IMR-90 (cell line): Measurements from ENCODE around the gene ARR3. TPM values are rescaled to one million over a fixed set of nuclear protein-coding genes. Genes with fewer than 3 reads are reported as not detected.

Source experiments
- ATAC-seq: fragments of 200-7000 bp; cut with Tn5 transposase; 2 replicates; pipeline ENCODE4 v1.9.1; 2020; ENCODE audit warnings: low read depth, mild to moderate bottlenecking, moderate library complexity
- BruUV-seq: library from RNA; stranded (reverse); fragments of 400-500 nt; replicated peaks from 2 replicates; lab custom pipeline; 2021; lab: Mats Ljungman, UMichigan
- CTCF ChIA-PET: fragments of 300-600 bp; formaldehyde crosslinking; extraction: SDS; loops from one replicate; lab custom pipeline; 2021; ENCODE audit warnings: antibody characterized with exemption; lab: Yijun Ruan, JAX
- POLR2A ChIA-PET: fragments of 300-600 bp; sonication (Branson Sonifier 250); formaldehyde crosslinking; loops from one replicate; lab custom pipeline; 2022; ENCODE audit warnings: antibody characterized with exemption; ENCODE audit not compliant: unreplicated experiment; lab: Charles Lee
- DNase-seq: peaks from one replicate; pipeline ENCODE4 v3.0.0; 2013
- H2AFZ ChIP-seq: replicated peaks from 2 replicates; pipeline ENCODE3; 2013; ENCODE audit warnings: low read length, mild to moderate bottlenecking; ENCODE audit not compliant: poor library complexity
- H2AK5ac ChIP-seq: 2 replicates; pipeline ENCODE4 v1.6.1; 2013; ENCODE audit warnings: low read depth, low read length, inconsistent platforms
- H2AK9ac ChIP-seq: replicated peaks from 2 replicates; pipeline ENCODE3; 2013; ENCODE audit warnings: mild to moderate bottlenecking, low read depth, low read length, moderate library complexity; ENCODE audit not compliant: poor library complexity
- H2BK120ac ChIP-seq: 2 replicates; pipeline ENCODE4 v1.6.1; 2013; ENCODE audit warnings: low read depth, low read length, inconsistent platforms
- H2BK15ac ChIP-seq: 3 replicates; pipeline ENCODE4 v1.6.1; 2013; ENCODE audit warnings: low read depth, low read length, inconsistent platforms
- H2BK20ac ChIP-seq: 2 replicates; pipeline ENCODE4 v1.6.1; 2013; ENCODE audit warnings: low read depth, mild to moderate bottlenecking, inconsistent platforms, low read length, moderate library complexity
- H2BK5ac ChIP-seq: 2 replicates; pipeline ENCODE4 v1.6.1; 2013; ENCODE audit warnings: mild to moderate bottlenecking, low read depth, low read length, inconsistent platforms; ENCODE audit not compliant: poor library complexity, severe bottlenecking
- H3K14ac ChIP-seq: replicated peaks from 2 replicates; pipeline ENCODE4 v1.6.1; 2013; ENCODE audit warnings: low read depth, low read length, inconsistent platforms
- H3K18ac ChIP-seq: 2 replicates; pipeline ENCODE4 v1.6.1; 2013; ENCODE audit warnings: low read depth, low read length, control low read depth
- H3K23ac ChIP-seq: 2 replicates; pipeline ENCODE4 v1.6.1; 2013; ENCODE audit warnings: low read depth, low read length, inconsistent platforms
- H3K27ac ChIP-seq: 2 replicates; pipeline ENCODE4 v1.5.1; 2013; ENCODE audit warnings: mild to moderate bottlenecking, control low read depth, low read length; ENCODE audit not compliant: insufficient read depth
- H3K27me3 ChIP-seq: 2 replicates; pipeline ENCODE4 v1.6.1; 2013; ENCODE audit warnings: low read length; ENCODE audit not compliant: control insufficient read depth, insufficient read depth
- H3K36me3 ChIP-seq: 2 replicates; pipeline ENCODE4 v1.6.1; 2013; ENCODE audit warnings: low read length, mixed read lengths; ENCODE audit not compliant: control insufficient read depth, insufficient read depth
- H3K4ac ChIP-seq: 2 replicates; pipeline ENCODE4 v1.6.1; 2013; ENCODE audit warnings: low read depth, low read length, inconsistent platforms
- H3K4me1 ChIP-seq: 2 replicates; pipeline ENCODE4 v1.6.1; 2013; ENCODE audit warnings: low read length, mixed read lengths; ENCODE audit not compliant: control insufficient read depth, insufficient read depth
- H3K4me2 ChIP-seq: 2 replicates; pipeline ENCODE4 v1.6.1; 2013; ENCODE audit warnings: low read depth, mild to moderate bottlenecking, control low read depth, low read length, moderate library complexity
- H3K4me3 ChIP-seq: 2 replicates; pipeline ENCODE4 v1.5.1; 2013; ENCODE audit warnings: low read depth, mild to moderate bottlenecking, control low read depth, low read length, moderate library complexity; ENCODE audit not compliant: insufficient read depth
- H3K56ac ChIP-seq: 2 replicates; pipeline ENCODE4 v1.6.1; 2013; ENCODE audit warnings: low read length, inconsistent platforms; ENCODE audit not compliant: insufficient read depth; ENCODE audit errors: extremely low read depth
- H3K79me1 ChIP-seq, 2 experiments: 2 replicates each; pipeline ENCODE4 v1.6.1; 2013; ENCODE audit warnings: low read length in 2 of 2, inconsistent platforms in 1 of 2, low read depth in 1 of 2
- H3K9ac ChIP-seq: 2 replicates; pipeline ENCODE4 v1.6.1; 2013; ENCODE audit warnings: low read depth, low read length, control low read depth
- H3K9me1 ChIP-seq: 2 replicates; pipeline ENCODE4 v1.6.1; 2013; ENCODE audit warnings: low read length, inconsistent platforms; ENCODE audit not compliant: insufficient read depth
- H3K9me3 ChIP-seq: 2 replicates; pipeline ENCODE4 v1.6.1; 2013; ENCODE audit warnings: low read length; ENCODE audit not compliant: control insufficient read depth, insufficient read depth
- H4K20me1 ChIP-seq: 2 replicates; pipeline ENCODE4 v1.6.1; 2013; ENCODE audit warnings: low read length, inconsistent platforms; ENCODE audit not compliant: insufficient read depth
- H4K5ac ChIP-seq: 2 replicates; pipeline ENCODE4 v1.6.1; 2013; ENCODE audit warnings: mild to moderate bottlenecking, low read depth, low read length, control low read depth
- H4K8ac ChIP-seq, 2 experiments: 2 replicates each; pipeline ENCODE4 v1.6.1; 2013; ENCODE audit warnings: low read depth in 2 of 2, low read length in 2 of 2, control low read depth in 1 of 2, inconsistent platforms in 1 of 2
- H4K91ac ChIP-seq: 2 replicates; pipeline ENCODE4 v1.6.1; 2013; ENCODE audit warnings: low read depth, low read length, inconsistent platforms; ENCODE audit not compliant: insufficient read depth
- BHLHE40 ChIP-seq: fragments of 150-350 bp; IDR thresholded peaks from 2 replicates; pipeline ENCODE4 v1.6.1; 2016; ENCODE audit warnings: mild to moderate bottlenecking, low read depth, low read length
- CEBPB ChIP-seq: IDR thresholded peaks from 2 replicates; pipeline ENCODE4 v1.6.1; 2012; ENCODE audit warnings: low read depth, low read length, improper control_type of control experiment
- CHD1 ChIP-seq: IDR thresholded peaks from 2 replicates; pipeline ENCODE4 v1.6.1; 2012; ENCODE audit warnings: low read depth, low read length, improper control_type of control experiment
- CTCF ChIP-seq: conservative IDR thresholded peaks from 2 replicates; pipeline ENCODE4 v1.5.1; 2012; ENCODE audit warnings: mild to moderate bottlenecking, low read depth, low read length, improper control_type of control experiment
- ELK1 ChIP-seq: fragments of 150-350 bp; IDR thresholded peaks from 2 replicates; pipeline ENCODE4 v1.6.1; 2016; ENCODE audit warnings: low read depth, mild to moderate bottlenecking, low read length, moderate library complexity, borderline replicate concordance
- FOS ChIP-seq: fragments of 150-350 bp; IDR thresholded peaks from 2 replicates; pipeline ENCODE4 v1.6.1; 2016; ENCODE audit warnings: low read depth, low read length
- MAFK ChIP-seq: IDR thresholded peaks from 2 replicates; pipeline ENCODE4 v1.6.1; 2012; ENCODE audit warnings: low read depth, low read length, improper control_type of control experiment
- MAZ ChIP-seq: IDR thresholded peaks from 2 replicates; pipeline ENCODE4 v1.6.1; 2012; ENCODE audit warnings: low read depth, mild to moderate bottlenecking, low read length, improper control_type of control experiment, moderate library complexity, borderline replicate concordance
- MXI1 ChIP-seq: IDR thresholded peaks from 2 replicates; pipeline ENCODE4 v1.6.1; 2012; ENCODE audit warnings: low read depth, mild to moderate bottlenecking, low read length, moderate library complexity, borderline replicate concordance
- NFE2L2 ChIP-seq: fragments of 150-350 bp; IDR thresholded peaks from 2 replicates; pipeline ENCODE4 v1.6.1; 2016; ENCODE audit warnings: low read depth, mild to moderate bottlenecking, low read length
- POLR2A ChIP-seq: IDR thresholded peaks from 2 replicates; pipeline ENCODE4 v1.6.1; 2012; ENCODE audit warnings: mild to moderate bottlenecking, low read depth, low read length
- RAD21 ChIP-seq: IDR thresholded peaks from 2 replicates; pipeline ENCODE4 v1.6.1; 2012; ENCODE audit warnings: low read length, improper control_type of control experiment
- RCOR1 ChIP-seq: IDR thresholded peaks from 2 replicates; pipeline ENCODE4 v1.6.1; 2012; ENCODE audit warnings: mild to moderate bottlenecking, low read length, improper control_type of control experiment; ENCODE audit not compliant: insufficient replicate concordance
- RFX5 ChIP-seq: IDR thresholded peaks from 2 replicates; pipeline ENCODE4 v1.8.0; 2012; ENCODE audit warnings: low read depth, mild to moderate bottlenecking, low read length, moderate library complexity
- SMC3 ChIP-seq: fragments of 150-350 bp; IDR thresholded peaks from 2 replicates; pipeline ENCODE4 v1.6.1; 2016; ENCODE audit warnings: low read depth, mild to moderate bottlenecking, antibody characterized with exemption, low read length, moderate library complexity
- USF2 ChIP-seq: fragments of 150-350 bp; IDR thresholded peaks from 2 replicates; pipeline ENCODE4 v1.6.1; 2017; ENCODE audit warnings: mild to moderate bottlenecking, antibody characterized with exemption, low read length, low read depth
- WGBS, 2 experiments: methylation state at CpG; one replicate each; pipeline versions ENCODE4 v1.1.5 to v1.1.7; 2013; ENCODE audit warnings: missing lambda C conversion rate in 2 of 2; ENCODE audit not compliant: insufficient read length in 1 of 2; ENCODE audit errors: extremely low coverage in 2 of 2; 5-methylcytosine and 5-hydroxymethylcytosine counted together
- dilution Hi-C: fragments of 300-500 bp; cut with HindIII; formaldehyde crosslinking; loops from one replicate; pipeline ENCODE4 v1.14.3; 2018; ENCODE audit warnings: low sequenced_read_pairs; ENCODE audit not compliant: unreplicated experiment
- in situ Hi-C: fragments of 300-500 bp; cut with MboI; formaldehyde crosslinking; loops from 3 replicates; pipeline ENCODE4 v1.14.3; 2019; ENCODE audit warnings: low sequenced_read_pairs, inconsistent platforms, mixed read lengths
- intact Hi-C: fragments of 100-400 bp; cut with micrococcal nuclease; formaldehyde crosslinking; loops from 2 replicates; pipeline ENCODE4 v1.10.0; 2022
- polyA plus RNA-seq, 3 experiments: library from polyadenylated mRNA; depleted of rRNA; stranded (reverse); fragments of >200 nt; gene quantifications; 2 replicates each; pipeline ENCODE4 v1.2.3, GENCODE V29; 2012; ENCODE audit warnings: low replicate concordance in 1 of 3
- total RNA-seq: library from RNA; depleted of rRNA; stranded (reverse); fragments of >200 nt; gene quantifications from 2 replicates; pipeline ENCODE4 v1.2.3, GENCODE V29; 2012

ARR3 gene
- total and polyA plus RNA-seq, 2 of the 4 experiments (the other 2 are of a cell fraction) = not detected

GRCh38 chrX:70281951-70282350, 13.8 kb downstream of the ARR3 start, which contains the start of gene RAB41:
TSS of gene RAB41 (plus strand) at chrX:70282172. CDS start at chrX:70282218, 46 bp downstream.
- TF ChIP-seq BHLHE40 (no peak), RFX5 (no peak), CHD1 (no peak), CTCF (no peak), FOS (no peak), RAD21 (no peak), USF2 (no peak), SMC3 (no peak), MAZ (no peak), ELK1 (no peak), NFE2L2 (no peak), RCOR1 (no peak), POLR2A (no peak), CEBPB (no peak), MAFK (no peak), MXI1 (no peak)
- Histone ChIP-seq H3K9ac (no peak within 1 kb of the TSS), H4K8ac (no peak within 1 kb of the TSS), H3K4me1 (no peaks in the 10 kb centered on the region), H3K9me3 (no peaks in the 10 kb centered on the region; the same call in 1 of the 2 replicates), H2AK9ac (no peak within 1 kb of the TSS), H3K14ac (no peak within 1 kb of the TSS), H3K4me2 (no peak within 1 kb of the TSS), H2BK20ac (no peak within 1 kb of the TSS), H2AK5ac (no peak within 1 kb of the TSS), H4K5ac (no peak within 1 kb of the TSS), H3K4me3 (no peak within 1 kb of the TSS), H3K56ac (no peak within 1 kb of the TSS), H3K18ac (no peak within 1 kb of the TSS), H2BK5ac (no peak within 1 kb of the TSS), H4K20me1 (no peaks in the 10 kb centered on the region), H3K4ac (no peak within 1 kb of the TSS), H3K27me3 (no peaks in the 10 kb centered on the region; the same call in 1 of the 2 replicates), H4K91ac (no peak within 1 kb of the TSS), H3K36me3 (no peaks in the 10 kb centered on the region; the same call in 1 of the 2 replicates), H2AFZ (no peak within 1 kb of the TSS), H3K23ac (no peak within 1 kb of the TSS), H3K9me1 (no peaks in the 10 kb centered on the region), H2BK15ac (no peak within 1 kb of the TSS), H3K79me1 (no peaks in the 10 kb centered on the region), H3K27ac (no peak within 1 kb of the TSS), H2BK120ac (no peak within 1 kb of the TSS)
- dilution Hi-C loops = no loop called here
- ChIA-PET POLR2A (no interaction called here), CTCF (no interaction called here)
- DNase-seq (no peak), ATAC-seq (no peak)
- in situ Hi-C loops = no loop called here
- BruUV-seq = no TSS peak
- intact Hi-C loops = no loop called here
- WGBS, 2 experiments = 94% methylated on average over 13 of the region's 21 CpGs; no CpG with 5 or more reads in 1 of the 2 experiments
